Tibial artery (tissue), 4 donors: ENCODE measurements around the gene CEL.

Experiments
- DNase-seq, 2 donors: peaks; one replicate each; pipeline ENCODE4 v3.0.0-alpha.2; 2019
- H3K27ac ChIP-seq, 2 donors: fragments of 200-600 bp; sonication (generic) in 1 of 2; 1 replicate in 1 of 2; 2 replicates in 1 of 2; pipeline ENCODE4 v1.5.1; 2018 to 2019; ENCODE audit warnings: mild to moderate bottlenecking in 1 of 2
- H3K27me3 ChIP-seq, 2 donors: fragments of 200-600 bp; sonication (generic) in 1 of 2; one replicate each; pipeline versions ENCODE4 v1.5.1 to v1.6.0; 2016 to 2019
- H3K36me3 ChIP-seq, 3 donors: fragments of 200-600 bp; sonication (generic) in 2 of 3; one replicate each; pipeline ENCODE4 v1.5.1; 2016 to 2019; ENCODE audit warnings: mild to moderate bottlenecking in 2 of 3
- H3K4me1 ChIP-seq, 4 donors: fragments of 200-600 bp; sonication (generic) in 2 of 4; 1 replicate in 3 of 4; 2 replicates in 1 of 4; pipeline ENCODE4 v1.5.1; 2016 to 2019
- H3K4me3 ChIP-seq, 2 donors: fragments of 200-600 bp; sonication (generic) in 1 of 2; 1 replicate in 1 of 2; 2 replicates in 1 of 2; pipeline ENCODE4 v1.5.1; 2018 to 2019; ENCODE audit warnings: mild to moderate bottlenecking in 2 of 2
- H3K9me3 ChIP-seq, 3 donors: fragments of 200-600 bp; sonication (generic) in 1 of 3; one replicate each; pipeline ENCODE4 v1.5.1; 2016 to 2019
- CTCF ChIP-seq, 2 experiments: fragments of 200-600 bp in 1 of 2; fragments of 450-650 bp in 1 of 2; IDR thresholded peaks; one replicate each; pipeline ENCODE4 v1.5.1; 2017 to 2019; ENCODE audit warnings: antibody characterized with exemption in 2 of 2, mild to moderate bottlenecking in 1 of 2, moderate library complexity in 1 of 2
- intact Hi-C: fragments of 100-400 bp; cut with DNase I; formaldehyde crosslinking; loops from one replicate; pipeline ENCODE4 v1.15.0; 2023; ENCODE audit warnings: low total_unique reads

Gene CEL

GRCh38 chr9:133111808-133112662 lies 50.3 kb downstream of the CEL start:
- H3K4me3 ChIP-seq, result no peak overlapping the region
- H3K27me3 ChIP-seq, result no peaks in the 10 kb centered on the region
- intact Hi-C loops, result no loop called here
- no peaks in the 10 kb centered on the region for H3K9me3 ChIP-seq
- H3K4me1 ChIP-seq, result peaks cover 0 to 46% (median 33%) of the 10 kb centered on the region in 4 donors
- H3K27ac ChIP-seq, result no peak overlapping the region
- H3K36me3 ChIP-seq, result peaks cover 32 to 52% (median 45%) of the 10 kb centered on the region in 3 donors
- DNase-seq, result peak in 1 of 2 donors; percentile 18
- TF ChIP-seq CTCF (IDR thresholded peaks at IDR 0.05), result no peak

GRCh38 chr9:133112663-133113026 lies 50.9 kb downstream of the CEL start:
- TF ChIP-seq CTCF (IDR thresholded peaks at IDR 0.05), result no peak
- peaks cover 0 to 52% (median 36%) of the 10 kb centered on the region in 4 donors for H3K4me1 ChIP-seq
- no peaks in the 10 kb centered on the region for H3K9me3 ChIP-seq
- H3K27ac ChIP-seq, result peak overlapping the region; percentile 59 to 68
- no peak overlapping the region for H3K4me3 ChIP-seq
- H3K36me3 ChIP-seq, result peaks cover 26 to 46% (median 39%) of the 10 kb centered on the region in 3 donors
- H3K27me3 ChIP-seq, result no peaks in the 10 kb centered on the region
- intact Hi-C loops, result no loop called here
- peak; percentile 85 to 87 for DNase-seq

GRCh38 chr9:133113163-133113948 lies 51.6 kb downstream of the CEL start:
- Histone ChIP-seq H3K4me1 (peaks cover 0 to 59% (median 40%) of the 10 kb centered on the region in 4 donors), H3K27ac (peak overlapping the region; percentile 59 to 68), H3K36me3 (peaks cover 19 to 39% (median 32%) of the 10 kb centered on the region in 3 donors), H3K27me3 (no peaks in the 10 kb centered on the region), H3K4me3 (peak overlapping the region in 1 of 2 donors; percentile 8), H3K9me3 (no peaks in the 10 kb centered on the region)
- no peak for TF ChIP-seq CTCF (IDR thresholded peaks at IDR 0.05)
- intact Hi-C loops, result no loop called here
- DNase-seq, result peak; percentile 66 to 76

- Histone ChIP-seq H3K4me3 (no peak overlapping the region), H3K27ac (peak overlapping the region; percentile 59 to 68), H3K9me3 (no peaks in the 10 kb centered on the region), H3K4me1 (peaks cover 0 to 68% (median 45%) of the 10 kb centered on the region in 4 donors), H3K27me3 (no peaks in the 10 kb centered on the region), H3K36me3 (peaks cover 10 to 30% (median 23%) of the 10 kb centered on the region in 3 donors)
- intact Hi-C loops, result no loop called here
- peak; percentile 21 to 73 for DNase-seq
- no peak for TF ChIP-seq CTCF (IDR thresholded peaks at IDR 0.05)
Measured at GRCh38 chr9:133113949-133114885, 52.4 kb downstream of the CEL start.
